Stimulated activated CD8-positive, alpha-beta memory T cell treated with anti-CD3 and anti-CD28 coated beads, Interleukin-7, amount 100 ng/mL, for 4 hours (primary cell): ENCODE data around the gene MIGA2.
A peak's percentile ranks its signal among the peaks of the same experiment; 100 is the strongest.

Source experiments
- DNase-seq, 2 donors: peaks; one replicate each; pipeline ENCODE4 v3.0.0-alpha.2; 2020; ENCODE audit warnings: low read depth in 2 of 2

Gene MIGA2

DNA sequence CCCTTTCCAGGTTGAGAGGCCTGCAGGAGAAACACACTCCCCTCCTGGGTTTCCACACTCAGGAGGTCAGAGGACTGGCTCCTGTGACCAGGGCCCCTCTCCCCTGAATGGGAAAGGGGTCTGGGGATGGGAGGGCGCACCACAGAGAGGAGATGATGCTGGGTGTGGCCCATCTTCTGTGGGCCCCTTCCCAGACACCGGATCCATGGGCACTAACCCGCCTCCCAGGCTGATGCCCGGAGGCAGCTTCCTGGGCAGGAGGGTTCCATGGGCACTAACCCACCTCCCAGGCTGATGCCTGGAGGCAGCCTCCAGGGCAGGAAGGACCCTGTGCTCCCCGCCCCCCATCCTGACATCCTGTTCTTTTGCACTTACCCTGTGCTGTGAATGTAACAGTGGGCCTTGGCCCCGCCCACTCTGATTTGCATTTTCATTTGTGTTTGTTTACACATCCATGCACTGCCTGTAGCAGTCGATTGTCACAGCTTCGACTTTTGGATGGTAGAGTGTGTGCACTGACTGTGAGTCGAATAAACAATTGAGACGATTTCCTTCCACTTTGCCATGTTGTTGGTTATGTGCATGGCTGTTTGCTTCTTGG lies 35.2 kb downstream of the MIGA2 start:
- DNase-seq, result no peak

DNA sequence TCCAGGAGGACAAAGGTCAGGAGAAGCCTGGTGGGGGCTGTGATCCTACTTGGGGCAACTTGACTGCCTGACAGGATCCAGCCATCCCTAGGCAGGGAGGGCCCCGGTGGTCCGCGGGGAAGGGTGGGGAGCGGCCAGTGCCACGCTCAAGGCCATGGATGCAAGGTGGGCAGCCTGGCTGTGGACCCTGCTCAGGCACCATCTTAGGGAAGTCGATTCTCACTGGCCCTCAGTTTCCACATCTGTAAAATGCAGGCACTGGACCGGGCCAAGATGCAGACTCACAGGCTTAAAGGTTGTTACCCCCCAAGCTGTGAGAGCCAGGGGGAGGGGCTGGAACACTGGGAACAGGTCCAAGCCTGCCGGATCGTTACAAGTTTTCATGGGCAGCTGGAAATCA lies 35.7 kb downstream of the MIGA2 start:
- no peak for DNase-seq

DNA sequence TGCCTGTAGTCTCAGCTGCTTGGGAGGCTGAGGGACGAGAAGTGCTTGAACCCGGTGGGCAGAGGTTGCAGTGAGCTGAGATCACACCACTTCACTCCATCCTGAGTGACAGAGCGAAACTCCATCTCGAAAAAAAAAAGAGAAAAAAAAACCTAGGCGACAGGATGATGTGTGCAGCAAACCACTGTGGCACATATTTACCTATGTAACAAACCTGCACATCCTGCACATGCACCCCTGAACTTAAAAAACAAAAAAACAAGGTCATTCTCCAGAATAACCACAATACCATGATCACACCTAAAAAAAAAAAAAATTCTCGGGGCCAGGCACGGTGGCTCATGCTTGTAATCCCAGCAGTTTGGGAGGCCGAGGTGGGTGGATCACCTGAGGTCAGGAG lies 37.0 kb downstream of the MIGA2 start:
- no peak for DNase-seq

DNA sequence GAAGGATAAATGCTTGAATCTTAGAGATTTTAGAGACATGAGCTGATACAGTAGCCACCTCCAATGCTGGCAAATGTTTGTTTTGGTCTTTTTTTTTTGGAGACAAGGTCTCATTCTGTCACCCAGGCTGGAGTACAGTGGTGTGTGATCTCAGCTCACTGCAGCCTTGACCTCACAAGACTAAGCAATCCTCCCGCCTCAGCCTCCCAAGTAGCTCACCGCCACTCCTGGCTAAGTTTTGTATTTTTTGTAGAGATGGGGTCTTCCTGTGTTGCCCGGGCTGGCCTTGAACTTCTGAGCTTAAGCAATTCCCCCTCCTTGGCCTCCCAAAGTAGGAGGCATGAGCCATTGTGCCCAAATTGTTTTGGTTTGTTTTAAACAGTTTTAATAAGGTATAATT lies 37.7 kb downstream of the MIGA2 start:
- no peak for DNase-seq

GRCh38 chr9:129075996-129076639 lies 39.7 kb downstream of the MIGA2 start:
- no peak for DNase-seq

GRCh38 chr9:129076640-129077037 lies 40.2 kb downstream of the MIGA2 start:
- DNase-seq, result no peak

DNA sequence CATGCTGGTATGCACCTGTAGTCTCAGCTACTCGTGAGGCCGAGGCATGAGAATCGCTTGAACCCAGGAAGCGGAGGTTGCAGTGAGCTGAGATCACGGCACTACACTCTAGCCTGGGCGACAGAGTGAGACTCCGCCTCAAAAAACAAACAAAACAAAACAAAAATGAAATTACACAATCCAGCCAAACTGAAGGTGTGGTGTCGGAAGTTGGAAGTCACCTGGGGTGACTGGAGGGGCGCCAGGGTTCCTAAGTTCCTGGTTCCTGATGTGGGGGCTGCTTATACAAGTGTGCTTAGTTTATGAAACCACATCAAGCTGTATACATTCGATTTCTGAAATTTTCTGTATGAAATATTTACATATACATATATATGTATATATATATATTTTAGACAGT lies 40.8 kb downstream of the MIGA2 start:
- DNase-seq, result no peak

GRCh38 chr9:129078691-129079503 lies 42.5 kb downstream of the MIGA2 start:
- DNase-seq, result no peak

DNA sequence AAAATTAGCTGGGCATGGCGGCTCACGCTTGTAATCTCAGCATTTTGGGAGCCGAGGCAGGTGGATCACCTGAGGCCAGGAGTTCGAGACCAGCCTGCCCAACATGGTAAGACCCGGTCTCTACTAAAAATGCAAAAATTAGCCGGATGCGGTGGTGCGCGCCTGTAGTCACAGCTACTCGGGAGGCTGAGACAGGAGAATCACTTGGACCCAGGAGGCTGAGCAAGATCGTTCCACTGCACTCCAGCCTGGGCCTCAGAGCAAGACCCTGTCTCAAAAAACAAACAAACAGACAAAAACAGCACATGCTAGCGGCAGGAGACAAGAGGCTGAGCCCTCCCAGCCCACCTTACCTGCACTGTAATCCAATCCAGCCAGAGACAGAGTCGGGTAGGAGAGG lies 43.4 kb downstream of the MIGA2 start:
- DNase-seq, result no peak

- no peak for DNase-seq
Measured at GRCh38 chr9:129080298-129080600, 43.8 kb downstream of the MIGA2 start.

DNA sequence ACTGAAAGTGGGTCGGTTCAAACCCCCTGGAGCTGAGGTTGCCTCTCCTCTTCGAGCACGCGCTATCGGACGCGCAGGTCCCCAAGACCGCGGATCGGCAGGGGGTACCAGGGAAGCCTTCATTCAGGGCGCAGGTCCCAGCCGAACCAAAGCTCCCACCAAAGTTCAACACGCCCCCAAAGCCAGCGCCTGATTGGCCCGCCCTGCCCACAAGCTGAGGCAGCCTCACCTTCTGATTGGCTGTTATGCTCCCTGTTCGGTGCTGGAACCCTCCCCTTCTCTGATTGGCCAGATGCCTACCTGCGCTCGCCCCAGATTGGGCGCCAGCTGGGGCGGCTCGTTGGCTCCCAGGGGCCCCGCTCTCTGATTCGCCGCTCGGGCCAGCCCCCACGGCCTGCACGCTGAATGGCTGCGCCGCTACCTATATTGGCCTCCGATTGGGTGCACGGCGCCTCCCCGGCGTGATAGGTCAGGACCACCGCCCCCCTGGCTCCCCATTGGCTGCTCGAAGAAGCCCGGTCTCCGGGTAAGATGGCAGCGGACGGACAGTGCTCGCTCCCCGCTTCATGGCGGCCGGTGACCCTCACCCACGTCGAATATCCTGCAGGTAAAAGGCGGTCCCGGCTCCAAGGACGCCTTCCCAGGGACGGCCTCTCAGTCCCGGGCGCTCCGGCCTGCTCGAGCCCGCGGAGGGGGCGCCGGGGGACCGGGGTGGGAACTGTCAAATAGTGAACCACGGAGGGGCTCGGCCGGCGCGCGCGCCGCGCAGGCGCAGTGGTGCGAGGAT lies 44.4 kb downstream of the MIGA2 start, which contains the start of gene DOLPP1:
Gene DOLPP1 (plus strand): TSS at position 511 of the 787 bp plus-strand sequence. CDS start 21 bp downstream, at position 532.
- DNase-seq, result peak; percentile 98 to 99

DNA sequence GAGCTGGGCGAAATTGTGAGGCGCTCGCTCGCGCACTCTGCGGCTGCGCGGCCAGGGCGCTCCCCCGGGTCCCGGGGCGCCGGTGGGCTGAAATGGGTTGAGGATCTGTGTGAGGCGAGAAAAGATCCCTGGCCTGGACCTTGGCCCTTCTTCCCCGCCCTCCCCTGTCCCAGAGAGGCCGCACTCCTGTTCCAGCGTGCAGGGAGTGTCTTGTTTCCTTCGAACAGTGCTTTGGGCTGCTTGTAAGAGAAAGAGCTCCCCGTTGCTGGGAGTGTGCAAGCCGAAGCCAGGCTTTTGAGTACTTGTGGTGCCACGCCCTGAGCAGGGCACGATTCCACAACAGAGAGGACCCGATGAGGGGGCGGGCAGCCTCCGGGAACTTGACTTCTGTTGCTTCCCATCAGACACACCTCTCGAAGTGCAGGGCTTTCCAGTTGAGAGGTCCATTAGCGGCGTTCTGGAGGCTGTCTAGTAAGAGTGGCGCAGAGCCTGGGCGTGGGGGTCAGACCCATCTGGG lies 45.0 kb downstream of the MIGA2 start:
- no peak for DNase-seq

GRCh38 chr9:129084087-129084486 lies 47.7 kb downstream of the MIGA2 start:
- DNase-seq, result no peak

- DNase-seq, result no peak
Measured at GRCh38 chr9:129089246-129089645, 52.8 kb downstream of the MIGA2 start.

DNA sequence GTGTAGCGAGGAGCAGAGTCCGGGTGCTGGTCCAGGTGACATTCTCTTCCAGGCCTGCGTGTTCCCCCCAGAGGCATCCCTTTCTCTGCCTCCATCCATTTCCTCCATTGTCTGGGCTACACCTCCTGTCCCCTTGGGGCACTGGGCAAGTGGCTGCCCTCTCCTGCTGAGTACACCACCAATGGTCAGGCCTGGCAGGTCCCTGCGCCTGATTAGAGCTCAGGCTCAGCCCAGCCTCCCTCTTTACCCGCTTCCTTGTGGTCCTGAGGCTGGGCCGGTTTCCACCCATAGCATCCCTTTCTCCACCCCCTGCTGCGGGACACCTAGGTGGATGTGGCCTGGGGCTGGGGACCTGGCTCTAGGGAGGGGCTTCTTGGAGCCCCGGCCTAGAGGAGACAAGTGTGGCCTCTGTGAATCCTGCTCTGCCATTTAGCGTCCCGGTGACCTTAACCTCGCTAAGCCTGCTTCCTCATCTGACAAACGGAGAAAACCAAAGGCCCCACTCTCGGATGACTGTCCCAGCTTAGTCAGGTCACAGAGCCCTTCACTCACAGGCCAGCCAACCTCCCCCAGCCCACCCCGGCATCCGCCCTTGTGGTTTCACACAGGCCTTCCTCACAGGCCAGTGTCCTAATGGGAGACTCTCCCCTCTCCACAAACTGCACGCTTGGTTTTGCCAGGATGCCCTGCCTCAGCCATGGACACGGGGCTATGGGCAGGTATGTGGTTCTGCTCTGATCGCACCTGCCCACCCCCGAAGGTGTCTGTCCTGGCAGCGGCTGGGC lies 57.4 kb downstream of the MIGA2 start:
- no peak for DNase-seq

- no peak for DNase-seq
Measured at GRCh38 chr9:129094387-129095169, 58.2 kb downstream of the MIGA2 start.

- no peak for DNase-seq
Measured at GRCh38 chr9:129095170-129095667, 58.8 kb downstream of the MIGA2 start.

- DNase-seq, result no peak
Measured at GRCh38 chr9:129095908-129096307, 59.5 kb downstream of the MIGA2 start.

DNA sequence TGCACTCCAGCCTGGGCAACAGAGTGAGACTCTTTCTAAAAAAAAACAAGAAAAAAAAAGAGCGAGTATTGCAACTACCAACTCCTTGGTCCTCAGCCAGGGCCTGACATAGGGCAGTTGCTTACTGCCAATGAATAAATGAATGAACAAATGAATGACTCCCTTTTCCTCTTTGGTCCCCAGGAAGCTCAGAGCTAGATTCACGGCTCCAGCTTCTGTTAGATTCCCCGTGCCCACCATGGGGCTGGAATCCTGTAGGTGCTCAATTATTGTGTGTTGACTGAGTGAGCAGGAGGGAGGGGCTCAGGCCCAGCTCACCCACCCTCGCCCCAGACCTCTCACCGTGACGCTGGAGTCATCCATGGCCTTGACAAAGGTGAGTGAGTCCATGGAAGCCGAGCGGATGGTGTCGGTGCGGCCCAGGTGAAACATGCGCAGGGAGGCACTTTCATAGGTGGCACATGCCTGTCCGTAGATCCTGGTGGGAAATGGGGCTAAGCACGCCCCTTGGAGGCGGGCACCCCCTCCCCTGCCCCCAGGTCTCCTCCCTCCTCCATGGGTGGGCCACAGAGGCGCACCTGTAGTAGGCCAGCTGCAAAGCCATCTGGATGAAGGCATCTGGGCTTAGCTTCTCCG lies 61.4 kb downstream of the MIGA2 start:
- DNase-seq, result no peak

GRCh38 chr9:129098328-129098727 lies 61.9 kb downstream of the MIGA2 start:
- no peak for DNase-seq
